Activated effector memory CD4-positive, alpha-beta T cell treated with Interleukin-2 at 50 U/mL for 16 hours (primary cell): ENCODE measurements around the gene SCRT2.

Experiments
- DNase-seq: peaks from one replicate; pipeline ENCODE4 v3.0.0-alpha.2; 2020

Gene SCRT2

GRCh38 chr20:669573-669972 lies 6.0 kb downstream of the SCRT2 start:
- no peak for DNase-seq

GRCh38 chr20:668638-669037 lies 7.0 kb downstream of the SCRT2 start:
- no peak for DNase-seq

- DNase-seq, result no peak
Measured at GRCh38 chr20:668050-668449, 7.6 kb downstream of the SCRT2 start.

DNA sequence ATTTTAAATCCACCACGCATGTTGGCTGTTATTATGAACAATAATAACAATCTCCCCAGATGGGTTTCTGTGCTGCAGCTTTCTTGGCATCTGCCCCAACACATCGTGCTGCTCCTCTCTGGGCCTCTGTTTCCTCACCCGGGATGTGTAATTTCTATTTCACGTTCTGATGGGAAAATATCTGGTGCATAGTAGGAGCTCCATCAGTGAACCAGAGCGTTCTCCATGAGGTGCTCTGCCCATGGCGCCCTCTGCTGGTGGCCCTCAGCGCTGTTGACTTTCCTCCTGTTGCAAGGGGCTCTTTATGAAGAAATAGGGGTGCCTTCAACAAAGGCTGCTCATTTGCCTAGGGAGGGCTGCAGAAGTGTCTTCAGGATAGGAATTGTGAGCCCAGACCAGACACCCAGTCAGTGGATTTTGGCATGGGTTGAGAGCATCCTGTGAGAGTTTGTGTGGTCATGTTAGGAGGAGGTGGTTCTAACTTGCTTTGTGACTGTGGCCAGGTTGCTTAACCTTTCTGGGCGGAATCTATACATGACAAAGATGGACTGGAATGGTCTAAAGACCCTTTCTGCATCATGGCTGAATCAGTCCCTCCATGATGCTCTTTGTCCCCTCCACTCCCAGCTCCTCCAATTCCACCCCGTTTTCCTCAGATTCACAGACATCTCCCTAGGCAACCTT lies 8.1 kb downstream of the SCRT2 start:
- peak; percentile 42 for DNase-seq

DNA sequence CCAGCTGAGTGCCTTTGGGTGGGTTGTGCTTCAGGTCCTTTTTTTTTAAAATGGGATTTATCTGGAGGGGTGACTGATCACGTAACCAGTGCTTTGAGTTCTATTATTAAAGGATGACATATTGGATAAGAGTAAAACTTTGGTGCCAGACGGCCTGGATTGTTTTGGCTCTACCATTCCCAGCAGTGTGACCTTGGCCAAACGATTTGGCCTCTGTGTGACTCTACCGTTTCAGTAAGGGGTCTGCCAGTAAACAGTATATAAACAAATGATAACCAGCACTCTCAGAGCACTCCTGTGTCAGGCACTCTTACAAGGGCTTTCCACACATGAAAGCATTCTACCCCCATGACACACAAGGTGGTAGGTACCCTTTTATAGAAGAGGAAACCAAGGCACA lies 8.7 kb downstream of the SCRT2 start:
- DNase-seq, result no peak

GRCh38 chr20:665276-665675 lies 10.3 kb downstream of the SCRT2 start:
- no peak for DNase-seq

- no peak for DNase-seq
Measured at GRCh38 chr20:664576-664975, 11.0 kb downstream of the SCRT2 start.

DNA sequence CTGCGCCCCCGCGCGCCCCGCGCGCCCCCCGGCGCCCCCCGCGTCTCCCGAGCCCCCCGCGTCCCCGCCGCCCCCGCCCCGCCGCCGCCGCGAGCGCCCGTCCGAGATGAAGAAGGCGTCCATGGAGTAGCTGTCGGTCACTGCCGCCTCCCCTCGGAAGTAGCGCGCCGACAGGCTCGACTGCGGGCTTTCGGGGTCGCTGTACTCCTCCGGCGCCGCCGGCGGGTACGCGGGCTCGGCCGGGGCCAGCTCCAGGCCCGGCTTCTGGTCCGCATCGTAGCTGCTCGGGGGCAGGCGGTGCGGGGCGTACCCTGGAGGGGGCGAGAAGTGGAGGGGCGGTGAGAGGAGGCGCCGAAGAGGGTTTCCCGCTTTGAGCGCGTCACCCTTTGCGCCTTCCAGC lies 11.5 kb downstream of the SCRT2 start:
- DNase-seq, result no peak

DNA sequence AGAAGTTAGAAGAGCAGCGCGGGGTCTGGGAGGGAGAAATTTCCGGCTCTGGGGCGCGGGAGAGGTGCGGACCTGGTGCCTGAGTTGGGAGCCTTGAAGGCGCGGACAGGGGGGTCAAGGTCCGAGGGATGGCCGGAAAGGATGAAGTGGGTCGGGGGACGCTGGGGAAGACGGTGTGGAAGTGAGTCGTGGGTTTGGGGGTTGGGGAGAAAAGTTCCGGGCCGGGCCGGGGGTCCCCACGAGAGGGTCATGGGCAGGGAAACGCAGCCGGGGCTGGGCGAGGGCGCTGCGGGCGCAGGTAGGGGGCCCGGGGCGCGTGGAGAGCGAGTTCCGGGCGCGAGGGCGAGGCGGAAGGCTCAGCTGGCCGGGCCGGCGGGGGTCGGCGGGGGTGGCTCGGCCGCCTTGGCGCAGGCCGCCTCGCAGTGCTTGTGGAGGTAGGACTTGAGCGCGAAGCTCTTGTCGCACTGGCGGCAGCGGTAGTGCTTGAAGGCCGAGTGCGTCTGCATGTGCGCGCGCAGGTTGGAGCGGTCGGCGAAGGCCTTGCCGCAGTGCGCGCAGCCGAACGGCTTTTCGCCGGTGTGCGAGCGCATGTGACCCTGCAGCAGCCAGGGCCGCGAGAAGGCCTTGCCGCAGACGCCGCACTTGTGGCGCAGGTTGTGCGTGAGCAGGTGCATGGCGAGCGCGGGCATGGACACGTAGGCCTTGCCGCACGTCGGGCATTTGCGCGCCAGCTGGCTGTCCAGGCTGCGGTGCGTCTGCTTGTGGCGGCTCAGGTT lies 12.1 kb downstream of the SCRT2 start:
- DNase-seq, result no peak

GRCh38 chr20:662277-663192 lies 13.1 kb downstream of the SCRT2 start:
- DNase-seq, result no peak

- DNase-seq, result no peak
Measured at GRCh38 chr20:661474-662270, 13.9 kb downstream of the SCRT2 start.

DNA sequence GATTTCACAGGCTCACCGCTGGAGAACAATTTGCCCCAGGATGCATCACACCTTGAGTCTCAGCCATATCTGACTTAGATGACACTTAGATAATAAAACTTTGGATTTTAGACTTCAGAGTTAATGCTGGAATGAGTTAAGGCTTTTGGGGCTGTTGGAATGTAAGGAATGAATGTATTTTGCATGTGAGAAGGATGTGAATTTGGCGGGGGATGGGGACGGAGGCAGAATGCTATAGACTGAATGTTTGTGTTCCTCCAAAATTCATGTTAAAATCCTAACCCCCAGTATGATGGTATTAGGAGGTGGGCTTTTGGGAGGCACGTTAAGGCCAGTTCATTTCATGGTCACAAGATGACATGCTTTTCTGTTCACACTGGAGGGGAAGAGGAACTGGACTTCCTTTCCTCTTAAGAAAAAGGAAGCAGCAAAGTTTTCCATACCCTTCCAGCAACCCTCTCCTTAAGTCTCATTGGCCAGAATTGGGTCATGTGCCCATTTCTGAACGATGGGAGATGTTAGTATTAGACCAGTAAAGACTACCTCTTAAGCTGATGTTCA lies 16.8 kb downstream of the SCRT2 start:
- DNase-seq, result no peak

GRCh38 chr20:658202-658601 lies 17.4 kb downstream of the SCRT2 start:
- no peak for DNase-seq

DNA sequence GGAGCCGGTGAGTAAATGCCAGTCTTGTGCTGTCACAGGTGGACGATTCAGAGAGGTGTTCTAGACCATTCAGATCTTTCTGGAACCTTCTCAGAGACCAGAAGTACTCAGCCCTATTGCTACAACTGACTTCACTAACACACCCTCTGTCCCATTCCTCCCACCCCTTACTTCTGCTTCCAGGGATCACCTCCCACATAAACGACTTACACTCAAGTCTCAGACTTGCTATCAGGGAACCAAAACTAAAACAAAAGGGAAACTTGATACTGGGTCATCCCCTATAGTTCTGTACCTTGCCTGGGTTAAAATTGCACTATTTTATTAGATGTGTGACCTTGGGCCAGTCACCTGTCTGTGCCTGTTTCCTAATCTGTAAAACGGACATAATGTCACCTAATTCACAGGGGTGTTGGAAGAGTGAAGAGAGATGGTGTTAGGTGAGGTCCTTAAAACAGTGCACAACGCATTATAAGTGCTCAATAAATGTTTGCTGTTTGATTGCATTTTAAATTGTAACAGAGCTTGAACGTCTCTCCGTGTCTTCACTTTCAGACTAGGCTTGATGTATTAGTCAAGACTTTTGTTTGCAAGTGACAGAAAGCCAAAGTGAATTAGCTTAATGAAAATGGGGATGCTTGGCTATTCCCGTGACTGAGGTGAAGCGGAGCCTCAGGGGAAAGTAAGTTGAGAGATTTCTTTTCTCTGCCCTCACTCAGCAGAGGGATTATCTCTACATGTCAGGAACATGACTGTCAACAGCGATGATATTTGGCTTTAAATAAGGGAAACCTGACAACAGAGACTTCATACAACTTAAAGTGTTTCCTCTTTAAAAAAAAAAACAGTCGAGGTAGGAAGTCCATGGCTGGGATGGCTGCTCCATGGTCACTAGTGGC lies 19.6 kb downstream of the SCRT2 start:
- DNase-seq, result no peak

GRCh38 chr20:654417-654750 lies 21.2 kb downstream of the SCRT2 start:
- DNase-seq, result no peak

GRCh38 chr20:653590-654416 lies 21.8 kb downstream of the SCRT2 start:
- no peak for DNase-seq

DNA sequence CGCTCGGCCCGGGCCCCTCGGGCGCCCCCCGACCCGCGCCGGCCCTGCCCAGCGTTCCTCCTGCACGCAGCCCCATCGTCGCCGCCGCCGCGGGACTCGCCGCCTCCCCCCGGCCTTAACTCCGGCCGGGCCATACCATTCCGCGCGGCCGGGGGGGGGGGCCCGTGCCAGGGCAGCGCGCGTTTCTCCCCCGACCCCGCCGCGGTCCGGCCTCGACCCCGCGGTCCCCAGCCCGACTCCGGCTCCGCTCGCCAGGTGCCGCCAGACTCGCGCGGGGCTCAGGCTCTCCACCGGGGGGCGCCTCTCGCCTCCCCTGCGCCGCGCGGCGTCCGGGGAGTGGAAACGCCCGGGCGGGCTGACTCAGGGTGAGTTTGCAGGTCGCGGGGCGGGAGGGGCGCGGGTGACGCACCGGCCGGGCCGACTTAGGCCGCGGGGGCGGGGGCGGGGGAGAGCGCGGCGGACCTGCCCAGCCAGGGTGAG lies 22.5 kb downstream of the SCRT2 start, which contains the start of gene SRXN1:
Gene SRXN1 (minus strand): TSS at position 91 of the 480 bp plus-strand sequence. CDS start 15 bp downstream, at position 76.
- peak; percentile 74 for DNase-seq

DNA sequence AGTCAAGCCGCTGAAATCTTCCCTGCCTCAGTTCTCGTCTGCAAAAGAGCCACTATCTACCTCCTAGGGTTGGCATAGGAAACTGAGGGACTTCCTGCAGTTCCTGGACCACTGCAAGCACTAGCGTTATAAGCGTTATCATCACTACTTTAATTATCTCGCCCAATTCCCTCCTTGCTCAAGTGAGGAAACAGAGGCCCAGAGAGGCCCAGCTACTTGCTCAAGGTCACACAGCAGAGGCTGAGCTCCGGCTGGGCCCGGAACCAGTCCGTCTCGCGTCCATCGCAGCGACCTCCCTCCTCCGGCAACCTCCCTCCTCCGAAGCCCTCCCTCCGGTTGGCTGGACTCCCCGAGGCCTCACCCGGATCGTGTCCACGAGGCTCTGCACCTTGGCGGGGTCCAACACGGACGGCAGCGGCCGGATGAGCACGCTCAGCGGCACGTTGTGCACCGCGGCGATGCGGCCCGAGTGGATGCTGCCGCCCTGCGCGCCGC lies 22.9 kb downstream of the SCRT2 start:
- DNase-seq, result no peak

- no peak for DNase-seq
Measured at GRCh38 chr20:651713-652614, 23.6 kb downstream of the SCRT2 start.
